HG02623 (cell line): Measurements from ENCODE around the gene TTC6.

Experiments used
- ATAC-seq: cut with Tn5 transposase; IDR thresholded peaks from one replicate; pipeline ENCODE4 v1.9.1; 2021; ENCODE audit warnings: moderate library complexity; ENCODE audit not compliant: unreplicated experiment

TTC6 gene

DNA sequence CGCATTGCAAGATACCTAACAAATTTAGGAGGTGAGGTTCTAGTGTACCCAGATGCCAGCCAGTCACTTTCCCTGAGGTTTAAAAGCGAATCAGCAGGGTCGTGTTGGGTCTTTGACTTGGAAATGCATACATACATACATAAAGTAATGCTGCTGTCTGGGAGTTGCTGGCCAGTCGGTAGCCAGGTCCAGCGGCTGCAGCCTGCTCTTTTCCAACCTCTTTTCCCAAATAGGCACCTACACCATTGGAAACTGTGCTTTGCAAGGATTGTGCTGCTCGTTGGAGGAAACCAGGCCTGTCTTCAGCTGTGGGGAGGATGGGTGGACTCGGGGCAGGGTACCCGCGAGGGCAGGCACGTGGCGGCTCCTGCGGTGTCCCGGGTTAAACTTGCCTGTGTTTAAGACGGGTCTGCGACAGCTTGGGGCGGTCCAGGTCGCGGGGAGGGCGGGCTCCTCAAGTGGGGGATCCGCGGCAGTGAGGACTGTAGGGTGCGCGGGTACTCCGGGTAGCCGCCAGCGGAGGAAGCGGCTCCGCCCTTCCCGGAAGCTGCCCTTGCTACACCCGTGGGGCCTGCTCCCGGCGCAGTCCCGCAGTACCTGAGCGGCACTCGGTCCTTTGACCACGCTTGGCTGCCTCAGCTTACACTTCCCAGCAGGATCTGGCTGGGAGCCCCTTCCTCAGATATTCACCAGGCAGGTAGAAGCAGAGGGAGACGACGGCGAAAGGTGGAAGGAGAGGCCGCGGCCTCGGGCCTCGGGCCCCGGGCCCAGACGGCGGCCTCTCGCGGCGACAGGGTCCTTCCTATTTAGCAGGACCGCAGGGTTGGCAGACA lies 2.7 kb downstream of the TTC6 start:
- no peak for ATAC-seq

DNA sequence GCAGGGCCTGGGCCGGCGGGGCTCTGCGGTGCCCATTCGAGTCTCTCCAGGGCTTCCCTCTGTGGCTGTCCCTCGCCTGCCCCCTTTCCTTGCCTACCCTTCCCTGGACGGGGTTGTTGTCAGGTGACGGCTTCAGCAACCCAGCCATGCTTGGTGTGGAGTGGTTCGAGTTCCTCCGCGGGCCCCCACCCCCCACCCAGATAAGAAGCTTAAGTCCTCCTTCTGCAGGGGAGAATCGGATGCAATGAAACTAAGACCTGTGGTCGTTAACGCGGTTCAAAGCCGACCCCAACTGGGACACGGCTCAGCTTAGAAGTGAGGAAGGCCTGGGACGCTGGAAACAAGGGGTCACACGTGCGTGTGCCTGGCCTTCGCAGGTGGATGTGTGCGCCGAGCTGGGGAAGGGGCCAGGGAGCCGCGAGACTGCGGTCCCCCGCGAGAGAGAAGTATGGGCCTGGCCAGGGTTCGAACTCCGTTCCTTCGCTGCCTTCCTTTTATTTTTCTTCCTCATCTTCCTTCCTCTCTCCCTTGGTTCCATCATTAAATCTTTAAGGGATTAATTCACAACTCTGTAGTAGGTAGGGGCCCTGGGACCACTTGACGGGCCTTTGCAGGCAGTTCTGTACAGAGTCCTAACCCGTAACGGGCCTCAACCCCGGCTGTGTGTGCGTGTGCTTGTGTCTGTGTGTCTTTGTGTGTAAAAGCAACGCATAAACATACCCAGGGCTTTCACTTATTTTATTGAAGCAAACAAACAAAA lies 3.5 kb downstream of the TTC6 start:
- ATAC-seq: no peak

- no peak for ATAC-seq
These were observed 4.3 kb downstream of the TTC6 start for GRCh38 chr14:37599507-37600368.

DNA sequence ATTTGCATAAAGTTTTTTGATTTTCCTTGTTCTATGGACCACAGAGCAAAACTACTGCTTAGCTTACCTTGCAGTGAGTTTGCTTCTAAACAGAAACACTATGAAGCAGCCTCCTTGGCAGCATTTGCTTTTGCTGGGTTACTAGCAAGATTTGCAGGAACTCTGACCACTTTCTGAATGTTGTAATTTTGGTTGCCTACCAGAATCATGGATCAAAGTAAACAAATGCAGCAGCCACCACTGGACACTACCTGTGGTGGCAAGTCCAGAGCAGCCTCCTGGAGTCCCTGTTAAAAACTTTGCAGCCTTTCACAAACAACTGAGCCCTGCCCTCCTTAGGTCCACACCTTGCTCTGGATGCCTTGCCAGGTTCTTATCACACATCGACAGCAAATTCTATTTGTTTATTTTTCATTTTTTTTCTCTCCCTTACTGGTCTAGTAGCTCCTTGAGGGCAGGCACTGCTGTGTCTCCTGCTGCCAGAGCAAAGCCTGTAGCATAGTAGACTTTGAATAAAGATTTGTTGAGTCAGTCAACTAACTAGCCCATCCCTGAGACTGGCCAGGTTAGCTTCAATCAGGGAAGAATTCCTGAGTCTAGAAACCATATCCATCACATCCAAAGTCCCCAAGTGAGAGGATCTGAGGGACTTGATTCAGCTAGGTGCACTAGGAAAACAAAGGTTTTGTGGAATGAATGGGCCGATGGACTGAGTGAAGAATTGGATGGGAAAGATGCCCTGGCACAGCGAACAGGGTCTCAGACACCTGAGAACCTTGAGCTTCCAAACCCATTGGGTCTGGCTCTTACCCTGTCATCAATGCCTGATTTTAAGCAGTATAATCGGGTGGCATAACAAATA lies 5.7 kb downstream of the TTC6 start:
- no peak for ATAC-seq

DNA sequence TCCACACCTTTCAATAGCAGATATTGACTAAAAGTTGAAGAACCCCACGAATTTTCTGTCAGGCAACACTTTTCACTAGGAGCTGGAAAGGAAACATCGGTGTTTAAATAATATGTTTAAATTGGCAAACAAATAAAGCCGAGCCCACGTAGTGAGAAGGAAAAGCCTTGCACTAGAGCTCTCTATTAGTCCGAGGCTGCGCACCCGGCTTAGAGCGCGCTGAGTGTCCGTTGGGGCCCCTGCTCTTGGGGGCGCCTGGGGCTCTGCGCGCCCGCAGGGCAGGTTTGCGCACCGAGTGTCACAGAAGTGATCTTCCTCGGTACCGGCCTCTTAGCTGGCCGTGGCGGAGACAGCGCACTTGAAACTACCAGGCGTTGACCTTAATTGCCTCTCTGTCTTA lies 6.4 kb downstream of the TTC6 start:
- ATAC-seq: no peak

GRCh38 chr14:37602605-37603453 lies 7.4 kb downstream of the TTC6 start:
- ATAC-seq: no peak

- ATAC-seq: no peak
These were observed 8.3 kb downstream of the TTC6 start for GRCh38 chr14:37603688-37604251.

GRCh38 chr14:37606678-37607077 lies 11.2 kb downstream of the TTC6 start:
- ATAC-seq: no peak

DNA sequence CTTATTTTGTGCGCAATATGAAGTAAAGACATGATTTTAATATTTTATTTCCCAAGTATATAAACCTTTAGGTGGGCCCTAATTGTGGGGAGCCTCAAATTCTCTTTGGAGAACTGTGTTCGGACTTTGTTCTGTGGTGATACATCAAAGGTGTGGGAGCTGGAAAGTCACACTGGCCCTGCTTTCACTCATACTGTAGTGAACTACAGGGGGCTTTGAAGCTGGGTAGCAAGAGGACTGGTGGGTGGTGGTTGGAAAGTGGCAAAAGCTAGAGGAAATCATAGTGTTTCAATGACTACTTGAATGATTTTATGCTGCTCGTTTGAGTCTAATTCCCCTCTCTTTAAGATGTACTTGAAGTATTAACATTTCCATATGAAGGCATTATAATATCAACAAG lies 13.2 kb downstream of the TTC6 start:
- ATAC-seq: no peak

DNA sequence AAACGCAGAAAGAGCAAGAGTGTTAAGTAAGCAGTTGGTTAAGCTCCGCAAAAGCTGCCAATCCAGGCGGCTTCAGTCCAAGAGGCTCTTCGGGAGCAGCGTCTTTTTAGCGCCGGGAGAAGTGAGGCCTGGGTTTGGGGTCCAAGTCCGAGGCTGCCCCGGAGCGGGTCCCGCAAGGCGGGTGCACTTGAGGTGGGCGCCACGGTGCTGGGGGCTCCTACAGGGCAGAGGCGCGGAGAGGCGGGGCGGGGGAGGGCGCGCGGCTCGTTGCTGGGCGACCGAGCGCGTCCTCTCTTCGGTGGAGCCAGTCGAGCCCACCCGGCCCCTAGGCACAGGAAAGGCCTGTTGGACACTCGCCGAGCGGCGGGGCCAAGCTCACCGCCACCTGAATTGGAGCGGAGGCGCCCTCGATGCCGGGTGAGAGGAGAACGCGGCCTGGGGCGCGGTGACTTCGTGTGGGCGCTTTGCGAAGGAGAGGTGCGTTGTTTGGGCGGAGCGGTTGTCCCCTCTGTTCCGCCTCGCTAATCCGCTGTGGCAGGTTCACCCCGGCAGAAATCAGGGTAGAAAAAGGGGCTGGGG lies 15.6 kb downstream of the TTC6 start:
- no peak for ATAC-seq

- ATAC-seq: no peak
These were observed 20.3 kb downstream of the TTC6 start for GRCh38 chr14:37615582-37616289.

GRCh38 chr14:37616853-37617252 lies 21.4 kb downstream of the TTC6 start:
- ATAC-seq: no peak

DNA sequence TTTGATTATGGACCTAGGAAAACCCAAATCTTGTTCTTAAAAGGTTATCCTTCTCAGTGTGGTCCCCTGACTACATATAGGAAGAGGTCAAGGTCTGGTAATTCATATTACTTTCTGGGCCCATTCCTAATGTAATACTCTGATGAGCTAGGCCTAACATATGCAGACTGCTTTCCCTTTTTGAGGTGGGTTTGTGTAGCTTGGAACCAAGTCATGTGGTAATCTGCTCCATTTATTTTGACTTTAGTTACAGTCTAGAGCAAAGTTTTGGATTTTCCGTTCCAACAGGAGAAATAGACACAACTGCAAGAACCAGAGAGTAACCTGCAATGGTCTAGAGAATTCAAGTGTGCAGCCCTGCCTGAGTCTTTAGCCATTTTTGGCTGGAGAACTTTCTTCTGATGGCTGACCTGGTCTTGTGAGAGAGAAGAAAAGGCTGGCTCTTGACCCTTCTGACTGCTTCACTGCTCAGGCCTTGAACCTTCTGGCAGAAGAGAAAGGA lies 22.5 kb downstream of the TTC6 start:
- no peak for ATAC-seq

DNA sequence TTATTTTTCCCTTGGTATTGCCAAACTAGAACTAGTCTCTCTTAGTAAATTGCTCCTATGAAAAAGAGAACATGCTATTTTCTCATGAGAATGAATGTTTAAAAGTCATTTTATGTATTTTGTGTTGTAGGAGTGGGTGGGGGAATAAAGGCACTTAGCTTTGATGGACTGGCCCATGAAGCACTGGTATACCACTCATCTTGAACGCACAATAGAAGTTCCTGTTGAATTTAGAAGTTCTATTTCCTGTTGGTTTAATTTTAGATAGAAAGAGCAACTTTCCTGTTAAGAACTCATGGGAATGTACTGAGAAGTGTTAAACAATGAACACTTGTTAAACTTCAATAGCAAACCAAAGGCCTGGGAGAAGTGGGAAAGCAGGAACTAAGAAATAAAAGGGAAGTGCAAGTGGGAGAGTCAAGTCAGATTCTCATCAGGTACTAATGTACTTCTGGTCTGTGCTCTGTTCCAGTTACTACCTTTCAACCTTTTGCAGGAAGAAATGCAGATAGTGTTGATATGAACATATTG lies 23.1 kb downstream of the TTC6 start:
- ATAC-seq: no peak

- ATAC-seq: no peak
These were observed 25.4 kb downstream of the TTC6 start for GRCh38 chr14:37620856-37621255.

DNA sequence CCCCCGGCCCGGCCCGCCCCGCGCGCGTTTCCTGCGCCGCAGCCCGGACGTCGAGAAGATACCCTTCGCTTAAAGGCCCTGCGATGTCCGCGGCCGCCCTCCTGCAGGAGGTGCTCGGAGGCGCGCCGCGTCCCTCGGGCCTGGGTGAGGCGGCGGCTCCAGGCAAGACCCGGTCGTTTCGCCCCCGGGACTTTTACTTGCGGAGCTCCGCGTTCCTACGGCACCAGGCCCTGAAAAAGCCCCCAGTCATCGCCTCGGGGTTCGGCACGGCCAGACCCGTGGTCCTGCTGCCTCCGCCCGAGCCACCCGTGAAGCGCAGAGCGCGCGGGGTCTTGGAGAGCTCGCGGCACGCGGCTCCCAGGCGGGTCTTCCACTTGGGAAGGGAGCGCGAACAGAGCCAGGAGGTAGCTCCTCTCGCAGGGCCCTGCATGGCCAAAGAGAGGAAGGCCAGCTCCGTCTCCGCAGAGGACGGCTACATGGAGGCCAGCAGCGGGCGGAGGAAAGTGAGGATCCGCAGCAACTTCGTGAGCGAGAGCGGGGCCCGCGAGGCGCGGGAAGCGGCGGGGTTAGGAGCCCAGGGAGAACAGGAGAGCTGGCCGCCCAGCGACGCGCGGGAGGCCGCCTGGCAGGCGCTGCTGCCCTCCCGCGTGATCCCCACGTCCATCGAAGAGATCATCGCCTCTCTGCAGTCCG lies 26.9 kb downstream of the TTC6 start:
- no peak for ATAC-seq

DNA sequence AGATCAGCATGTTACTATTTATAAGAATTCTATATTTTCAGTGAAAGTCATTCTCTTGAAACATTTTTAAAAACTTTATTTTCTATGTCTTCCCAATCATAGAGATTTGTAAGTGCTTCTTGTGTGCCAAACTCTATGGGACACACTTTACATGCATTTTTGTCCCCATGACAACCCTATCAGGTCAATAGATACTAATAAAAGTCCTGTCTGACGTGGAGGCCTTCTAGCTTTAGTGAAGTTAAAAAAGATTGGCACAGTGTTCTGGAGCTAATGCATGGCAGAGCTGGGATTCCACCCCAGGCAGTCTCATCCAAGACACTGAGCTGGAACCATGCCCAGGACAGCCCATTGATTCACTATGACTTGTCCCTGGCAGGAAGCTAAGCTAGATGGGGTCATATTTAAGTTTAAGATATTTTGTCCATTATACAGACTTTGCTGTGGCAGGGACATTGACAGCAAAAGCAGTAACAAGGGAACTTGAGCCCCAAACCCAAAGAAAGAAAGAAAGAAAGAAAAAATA lies 28.1 kb downstream of the TTC6 start:
- no peak for ATAC-seq
